ENCODE measurements around the gene SEMA4B. TPM values are rescaled to one million over a fixed set of nuclear protein-coding genes. Genes with fewer than 3 reads are reported as not detected.

SEMA4B gene
- total RNA-seq, 2 experiments from 2014 or later, result 6.8 to 8.6 TPM

- H3K27me3 Mint-ChIP-seq (ENCODE audit: low read depth), result no peaks in the 10 kb centered on the region
- peaks cover 10% of the 10 kb centered on the region for H3K4me1 Mint-ChIP-seq (ENCODE audit: low read depth)
- CTCF ChIA-PET, result interaction anchor here (1.2 kb wide), 1 partner anchor 52 kb away, joined by 3 read pairs; no protein-coding TSS in a partner anchor
- no peak overlapping the region for H3K27ac Mint-ChIP-seq
- peaks cover 11% of the 10 kb centered on the region for H3K36me3 Mint-ChIP-seq (ENCODE audit: low read depth)
- H3K4me3 Mint-ChIP-seq, result no peak overlapping the region
- intact Hi-C loops (cut with micrococcal nuclease), result no loop called here
- no peaks in the 10 kb centered on the region for H3K9me3 Mint-ChIP-seq
- no peak for DNase-seq
Observed at GRCh38 chr15:90225047-90225446, 23.9 kb downstream of the SEMA4B start.

- CTCF ChIA-PET, result interaction anchor here (0.8 to 1.2 kb wide), 2 partner anchors 8 to 52 kb away, joined by 3 to 4 read pairs; no protein-coding TSS in a partner anchor
- Mint-ChIP-seq H3K27ac (no peak overlapping the region), H3K9me3 (no peaks in the 10 kb centered on the region), H3K36me3 (ENCODE audit: low read depth) (peaks cover 16% of the 10 kb centered on the region), H3K4me3 (no peak overlapping the region), H3K27me3 (ENCODE audit: low read depth) (no peaks in the 10 kb centered on the region), H3K4me1 (ENCODE audit: low read depth) (peaks cover 16% of the 10 kb centered on the region)
- intact Hi-C loops (cut with micrococcal nuclease), result no loop called here
- DNase-seq, result no peak
Observed at GRCh38 chr15:90225504-90226234, 24.5 kb downstream of the SEMA4B start.

- Mint-ChIP-seq H3K36me3 (ENCODE audit: low read depth) (peaks cover 29% of the 10 kb centered on the region), H3K4me3 (no peak overlapping the region), H3K4me1 (ENCODE audit: low read depth) (peaks cover 30% of the 10 kb centered on the region), H3K27me3 (ENCODE audit: low read depth) (no peaks in the 10 kb centered on the region), H3K27ac (no peak overlapping the region), H3K9me3 (no peaks in the 10 kb centered on the region)
- CTCF ChIA-PET, result interaction anchor here (0.7 kb wide), 1 partner anchor 580 kb away, joined by 3 read pairs; no protein-coding TSS in a partner anchor
- intact Hi-C loops (cut with micrococcal nuclease), result no loop called here
- DNase-seq, result no peak
Observed at GRCh38 chr15:90227336-90227735, 26.2 kb downstream of the SEMA4B start.

GRCh38 chr15:90227816-90228772 lies 27.0 kb downstream of the SEMA4B start:
- Mint-ChIP-seq H3K4me3 (no peak overlapping the region), H3K27ac (no peak overlapping the region), H3K9me3 (no peaks in the 10 kb centered on the region), H3K27me3 (ENCODE audit: low read depth) (no peaks in the 10 kb centered on the region), H3K36me3 (ENCODE audit: low read depth) (peaks cover 30% of the 10 kb centered on the region), H3K4me1 (ENCODE audit: low read depth) (peaks cover 38% of the 10 kb centered on the region)
- CTCF ChIA-PET, result no interaction called here
- DNase-seq, result no peak
- intact Hi-C loops (cut with micrococcal nuclease), result no loop called here

- CTCF ChIA-PET, result no interaction called here
- no peak for DNase-seq
- Mint-ChIP-seq H3K4me3 (no peak overlapping the region), H3K9me3 (no peaks in the 10 kb centered on the region), H3K4me1 (ENCODE audit: low read depth) (peaks cover 38% of the 10 kb centered on the region), H3K27ac (no peak overlapping the region), H3K36me3 (ENCODE audit: low read depth) (peaks cover 30% of the 10 kb centered on the region), H3K27me3 (ENCODE audit: low read depth) (no peaks in the 10 kb centered on the region)
- intact Hi-C loops (cut with micrococcal nuclease), result no loop called here
Observed at GRCh38 chr15:90228960-90229359, 27.8 kb downstream of the SEMA4B start.

GRCh38 chr15:90230071-90230494 lies 29.0 kb downstream of the SEMA4B start:
- DNase-seq, result no peak
- Mint-ChIP-seq H3K9me3 (no peaks in the 10 kb centered on the region), H3K27ac (peak overlapping the region; percentile 90), H3K4me3 (peak overlapping the region; percentile 89), H3K36me3 (ENCODE audit: low read depth) (peaks cover 30% of the 10 kb centered on the region), H3K27me3 (ENCODE audit: low read depth) (no peaks in the 10 kb centered on the region), H3K4me1 (ENCODE audit: low read depth) (peaks cover 45% of the 10 kb centered on the region)
- CTCF ChIA-PET, result interaction anchor here (1.6 kb wide), 1 partner anchor 87 kb away, joined by 6 read pairs; no protein-coding TSS in a partner anchor
- intact Hi-C loops (cut with micrococcal nuclease), result loop anchor here (5.0 kb wide), 3 partner anchors 193 to 362 kb away; partner anchors contain the start of gene ZNF710

- Mint-ChIP-seq H3K27me3 (ENCODE audit: low read depth) (no peaks in the 10 kb centered on the region), H3K36me3 (ENCODE audit: low read depth) (peaks cover 30% of the 10 kb centered on the region), H3K27ac (peak overlapping the region; percentile 90), H3K4me3 (peak overlapping the region; percentile 89), H3K9me3 (no peaks in the 10 kb centered on the region), H3K4me1 (ENCODE audit: low read depth) (peaks cover 47% of the 10 kb centered on the region)
- no peak for DNase-seq
- intact Hi-C loops (cut with micrococcal nuclease), result loop anchor here (1.0 to 5.0 kb wide), 5 partner anchors 87 to 362 kb away; partner anchors contain the start of gene ZNF710
- CTCF ChIA-PET, result interaction anchor here (0.5 to 1.6 kb wide), 4 partner anchors 14 to 127 kb away, joined by 3 to 9 read pairs (median 5); no protein-coding TSS in a partner anchor
Observed at GRCh38 chr15:90230610-90231009, 29.5 kb downstream of the SEMA4B start.

- peak overlapping the region; percentile 89 for H3K4me3 Mint-ChIP-seq
- H3K9me3 Mint-ChIP-seq, result no peaks in the 10 kb centered on the region
- peak overlapping the region; percentile 90 for H3K27ac Mint-ChIP-seq
- intact Hi-C loops (cut with micrococcal nuclease), result loop anchor here (1.0 to 5.0 kb wide), 6 partner anchors 47 to 361 kb away; partner anchors contain the start of gene ZNF710
- H3K36me3 Mint-ChIP-seq (ENCODE audit: low read depth), result peaks cover 33% of the 10 kb centered on the region
- H3K27me3 Mint-ChIP-seq (ENCODE audit: low read depth), result no peaks in the 10 kb centered on the region
- DNase-seq, result peak; percentile 90
- CTCF ChIA-PET, result interaction anchor here (0.5 to 2.0 kb wide), 10 partner anchors 8 to 344 kb away, joined by 3 to 9 read pairs (median 4); no protein-coding TSS in a partner anchor
- peaks cover 47% of the 10 kb centered on the region for H3K4me1 Mint-ChIP-seq (ENCODE audit: low read depth)
Observed at GRCh38 chr15:90231028-90232017, 30.2 kb downstream of the SEMA4B start.

GRCh38 chr15:90232196-90232595 lies 31.1 kb downstream of the SEMA4B start:
- DNase-seq, result peak; percentile 47
- Mint-ChIP-seq H3K27ac (peak overlapping the region; percentile 90), H3K9me3 (no peaks in the 10 kb centered on the region), H3K4me3 (peak overlapping the region; percentile 89), H3K27me3 (ENCODE audit: low read depth) (no peaks in the 10 kb centered on the region), H3K36me3 (ENCODE audit: low read depth) (peaks cover 32% of the 10 kb centered on the region), H3K4me1 (ENCODE audit: low read depth) (peaks cover 47% of the 10 kb centered on the region)
- intact Hi-C loops (cut with micrococcal nuclease), result loop anchor here (2.0 to 5.0 kb wide), 4 partner anchors 47 to 360 kb away; partner anchors contain the start of gene ZNF710
- CTCF ChIA-PET, result interaction anchor here (1.0 to 2.0 kb wide), 9 partner anchors 9 to 334 kb away, joined by 3 to 8 read pairs (median 4); no protein-coding TSS in a partner anchor

- peak overlapping the region; percentile 90 for H3K27ac Mint-ChIP-seq
- no peaks in the 10 kb centered on the region for H3K9me3 Mint-ChIP-seq
- peaks cover 47% of the 10 kb centered on the region for H3K4me1 Mint-ChIP-seq (ENCODE audit: low read depth)
- CTCF ChIA-PET, result interaction anchor here (0.8 to 2.0 kb wide), 14 partner anchors 12 to 334 kb away, joined by 3 to 8 read pairs (median 4); no protein-coding TSS in a partner anchor
- no peak for DNase-seq
- H3K4me3 Mint-ChIP-seq, result peak overlapping the region; percentile 89
- intact Hi-C loops (cut with micrococcal nuclease), result loop anchor here (1.0 to 5.0 kb wide), 6 partner anchors 32 to 359 kb away; partner anchors contain the start of genes SEMA4B and ZNF710
- H3K36me3 Mint-ChIP-seq (ENCODE audit: low read depth), result peaks cover 32% of the 10 kb centered on the region
- H3K27me3 Mint-ChIP-seq (ENCODE audit: low read depth), result no peaks in the 10 kb centered on the region
Observed at GRCh38 chr15:90232941-90233386, 31.8 kb downstream of the SEMA4B start.

All from activated naive CD4-positive, alpha-beta T cell treated with anti-CD3 and anti-CD28 coated beads for 36 hours (primary cell).